NT2/D1 (cell line): ENCODE data around the gene CPED1.

Source experiments
- DNase-seq: peaks from one replicate; pipeline ENCODE4 v3.0.0-alpha.2; 2011; ENCODE audit warnings: low read depth, low spot score
- H3K27me3 ChIP-seq: 2 replicates; pipeline ENCODE4 v1.6.0; 2011; ENCODE audit warnings: mild to moderate bottlenecking; ENCODE audit not compliant: insufficient read length, insufficient read depth
- H3K36me3 ChIP-seq: 2 replicates; pipeline ENCODE4 v1.6.1; 2011; ENCODE audit warnings: mild to moderate bottlenecking, low read length, mixed read lengths; ENCODE audit not compliant: insufficient read depth, insufficient read length
- H3K4me1 ChIP-seq: 2 replicates; pipeline ENCODE4 v1.5.1; 2011; ENCODE audit not compliant: insufficient read depth, insufficient read length
- H3K4me3 ChIP-seq: 2 replicates; pipeline ENCODE4 v1.5.1; 2011; ENCODE audit warnings: low read depth; ENCODE audit not compliant: insufficient read length
- H3K9ac ChIP-seq: 2 replicates; pipeline ENCODE4 v1.6.0; 2011; ENCODE audit warnings: low read depth; ENCODE audit not compliant: insufficient read length
- H3K9me3 ChIP-seq: 2 replicates; pipeline ENCODE4 v1.5.1; 2011; ENCODE audit warnings: mild to moderate bottlenecking, low read length; ENCODE audit not compliant: insufficient read depth
- SUZ12 ChIP-seq: IDR thresholded peaks from 2 replicates; pipeline ENCODE4 v1.6.1; 2011; ENCODE audit not compliant: insufficient read length, insufficient read depth; ENCODE audit errors: extremely low read depth
- YY1 ChIP-seq: IDR thresholded peaks from 2 replicates; pipeline ENCODE4 v1.6.1; 2011; ENCODE audit not compliant: insufficient read length, insufficient read depth
- ZNF274 ChIP-seq: IDR thresholded peaks from 2 replicates; pipeline ENCODE4 v1.6.1; 2011; ENCODE audit warnings: mild to moderate bottlenecking, low read depth, low read length

CPED1 gene

DNA sequence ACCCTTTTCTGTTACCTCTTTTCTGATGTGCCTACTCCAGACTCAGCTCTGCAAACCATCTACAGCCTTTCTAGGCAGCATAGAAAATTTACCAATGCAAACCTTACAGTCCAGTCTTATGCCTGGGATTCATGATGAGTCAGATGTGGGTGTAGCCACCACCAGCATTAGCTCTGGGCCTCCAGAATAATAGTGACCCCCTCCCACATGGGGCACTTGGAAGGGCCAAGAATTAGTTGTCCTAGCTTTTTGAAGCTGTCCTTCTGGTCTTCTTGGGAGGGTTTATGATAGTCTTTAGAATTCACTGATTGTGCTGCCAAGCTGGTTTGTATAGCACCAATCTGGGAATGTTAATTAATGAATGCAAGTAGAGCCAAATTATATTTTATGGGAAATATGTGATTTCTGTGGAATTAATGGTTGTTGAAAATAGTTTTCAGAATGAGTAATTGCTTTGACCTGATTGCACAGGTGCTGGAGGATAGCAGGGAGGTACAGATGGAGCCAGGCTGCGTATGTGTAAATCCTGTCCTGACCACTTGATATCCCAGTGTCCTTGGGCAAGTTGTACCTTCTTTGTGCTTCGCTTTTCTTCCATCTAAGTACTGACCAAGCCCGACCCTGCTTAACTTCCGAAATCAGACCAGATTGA is 94.8 kb downstream of the CPED1 start:
- H3K9ac ChIP-seq, result no peak overlapping the region
- no peaks in the 10 kb centered on the region for H3K9me3 ChIP-seq
- TF ChIP-seq YY1, result no peak
- no peak for TF ChIP-seq ZNF274
- no peak for TF ChIP-seq SUZ12
- H3K36me3 ChIP-seq, result no peaks in the 10 kb centered on the region
- H3K4me1 ChIP-seq, result no peaks in the 10 kb centered on the region
- DNase-seq, result no peak
- H3K4me3 ChIP-seq, result no peak overlapping the region
- no peaks in the 10 kb centered on the region for H3K27me3 ChIP-seq

DNA sequence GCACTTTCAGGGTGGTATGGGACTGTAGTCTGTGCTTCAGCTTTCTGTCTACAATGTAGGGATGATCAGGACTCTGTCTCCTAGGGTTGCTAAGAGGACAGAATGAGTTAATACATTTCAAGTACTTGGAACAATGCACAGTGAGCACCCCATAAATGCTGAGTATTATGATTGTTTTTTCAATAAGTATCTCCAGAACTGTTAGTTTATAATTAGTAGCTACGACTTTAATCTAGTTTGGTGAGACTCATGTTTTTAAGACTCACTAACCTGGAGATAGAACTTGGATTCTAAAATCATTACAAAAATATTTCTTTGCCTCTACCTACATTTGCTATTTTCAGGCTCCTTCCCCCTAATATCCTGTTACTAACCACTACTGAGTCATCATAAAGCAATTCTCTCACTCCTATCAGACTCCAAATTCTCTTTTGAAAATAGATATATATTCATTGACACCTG is 95.3 kb downstream of the CPED1 start:
- no peaks in the 10 kb centered on the region for H3K36me3 ChIP-seq
- H3K4me3 ChIP-seq, result no peak overlapping the region
- H3K27me3 ChIP-seq, result no peaks in the 10 kb centered on the region
- H3K9me3 ChIP-seq, result no peaks in the 10 kb centered on the region
- TF ChIP-seq SUZ12 (no peak), YY1 (no peak), ZNF274 (no peak)
- DNase-seq, result no peak
- no peak overlapping the region for H3K9ac ChIP-seq
- no peaks in the 10 kb centered on the region for H3K4me1 ChIP-seq

DNA sequence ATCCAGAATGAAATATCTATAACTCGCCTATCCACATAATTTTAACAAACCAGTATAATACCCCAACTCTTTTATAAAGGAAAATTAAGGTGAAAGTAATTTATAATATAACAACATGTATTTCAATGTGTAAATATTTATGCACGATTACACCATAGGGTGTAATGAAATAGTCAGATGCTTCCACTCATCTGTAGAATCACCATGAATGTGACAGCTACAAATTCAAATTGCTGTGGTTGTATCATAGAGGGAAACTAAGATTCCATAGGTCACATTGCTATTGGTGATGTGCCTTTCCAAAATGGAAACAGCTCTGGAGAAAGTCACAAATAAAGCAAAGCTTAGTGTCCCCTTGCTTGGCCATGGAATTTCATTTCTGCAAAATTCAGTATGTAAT is 95.7 kb downstream of the CPED1 start:
- Histone ChIP-seq H3K4me1 (no peaks in the 10 kb centered on the region), H3K36me3 (no peaks in the 10 kb centered on the region), H3K4me3 (no peak overlapping the region), H3K9me3 (no peaks in the 10 kb centered on the region), H3K9ac (no peak overlapping the region), H3K27me3 (no peaks in the 10 kb centered on the region)
- DNase-seq, result no peak
- TF ChIP-seq ZNF274 (no peak), SUZ12 (no peak)

GRCh38 chr7:121084748-121085336 is 96.3 kb downstream of the CPED1 start:
- H3K36me3 ChIP-seq, result no peaks in the 10 kb centered on the region
- no peaks in the 10 kb centered on the region for H3K27me3 ChIP-seq
- H3K9ac ChIP-seq, result no peak overlapping the region
- H3K4me3 ChIP-seq, result no peak overlapping the region
- no peak for DNase-seq
- H3K9me3 ChIP-seq, result no peaks in the 10 kb centered on the region
- TF ChIP-seq ZNF274, result no peak
- no peak for TF ChIP-seq YY1
- no peak for TF ChIP-seq SUZ12
- no peaks in the 10 kb centered on the region for H3K4me1 ChIP-seq

DNA sequence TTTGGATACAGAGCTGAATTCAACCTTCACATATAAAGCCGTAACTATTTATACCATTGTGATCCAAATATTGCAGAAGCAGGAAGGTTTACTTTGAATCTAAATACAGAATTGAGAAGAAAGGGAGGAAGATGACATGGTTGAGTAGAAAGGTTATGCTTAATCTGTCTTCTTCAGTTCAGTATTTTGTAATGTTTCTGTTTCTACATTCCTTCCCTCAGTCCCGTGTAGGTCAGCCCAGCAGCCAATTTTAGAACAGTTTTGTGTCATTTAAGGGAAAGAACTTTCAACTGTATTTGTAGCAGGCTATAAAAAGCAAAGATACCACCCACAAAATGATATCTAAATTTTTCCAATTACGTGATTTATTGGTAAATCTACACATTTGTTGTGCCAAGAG is 97.4 kb downstream of the CPED1 start:
- DNase-seq, result no peak
- Histone ChIP-seq H3K4me3 (no peak overlapping the region), H3K9ac (no peak overlapping the region), H3K27me3 (no peaks in the 10 kb centered on the region), H3K4me1 (no peaks in the 10 kb centered on the region), H3K9me3 (no peaks in the 10 kb centered on the region), H3K36me3 (no peaks in the 10 kb centered on the region)
- TF ChIP-seq ZNF274 (no peak), SUZ12 (no peak)

DNA sequence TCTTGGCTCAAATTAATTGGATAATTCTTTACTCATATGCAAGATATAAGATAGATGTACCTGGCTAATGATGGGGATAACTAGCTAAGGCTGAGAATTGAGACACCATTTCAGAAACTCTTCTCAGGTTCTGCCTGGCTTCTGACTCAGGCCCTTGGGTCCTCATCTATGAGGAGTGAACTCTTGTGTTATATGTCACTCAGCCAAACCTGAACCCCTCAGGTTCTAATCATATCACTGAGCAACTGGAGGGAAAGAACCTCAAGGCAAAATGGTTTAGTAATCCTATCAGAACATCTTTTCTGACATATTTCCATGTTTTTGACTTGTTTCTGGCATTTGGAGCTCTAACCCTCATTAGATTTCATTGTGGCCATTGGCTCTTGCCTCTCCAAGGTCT is 100.4 kb downstream of the CPED1 start:
- TF ChIP-seq SUZ12, result no peak
- TF ChIP-seq ZNF274, result no peak
- TF ChIP-seq YY1, result no peak
- no peaks in the 10 kb centered on the region for H3K4me1 ChIP-seq
- H3K36me3 ChIP-seq, result no peaks in the 10 kb centered on the region

DNA sequence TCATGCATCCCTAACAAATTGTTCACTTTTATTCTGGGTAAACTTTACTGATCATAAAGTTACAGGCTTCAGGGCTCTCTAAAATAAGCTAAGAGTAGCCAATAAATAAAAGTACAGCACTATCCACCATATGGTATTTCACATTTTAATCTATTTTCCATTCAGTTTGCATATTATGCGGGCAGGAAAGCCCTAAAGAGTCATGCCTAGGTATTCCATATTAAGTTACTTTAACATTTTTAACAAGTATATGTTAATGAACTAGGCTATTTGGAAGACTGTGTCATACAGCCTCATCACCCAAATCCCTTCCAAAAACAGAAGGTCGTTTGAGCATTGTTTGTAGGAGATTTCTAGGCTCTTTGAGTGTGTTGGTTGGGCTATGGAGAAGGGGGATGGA is 106.3 kb downstream of the CPED1 start:
- DNase-seq, result no peak
- TF ChIP-seq SUZ12 (no peak), YY1 (no peak), ZNF274 (no peak)
- Histone ChIP-seq H3K36me3 (no peaks in the 10 kb centered on the region), H3K4me1 (no peaks in the 10 kb centered on the region), H3K4me3 (no peak overlapping the region), H3K9ac (no peak overlapping the region), H3K27me3 (no peaks in the 10 kb centered on the region), H3K9me3 (no peaks in the 10 kb centered on the region)

More for the DNA sequence above, 100.4 kb downstream of the CPED1 start:
- DNase-seq, result no peak
- Histone ChIP-seq H3K9me3 (no peaks in the 10 kb centered on the region), H3K9ac (no peak overlapping the region), H3K27me3 (no peaks in the 10 kb centered on the region), H3K4me3 (no peak overlapping the region)
